ENCODE data around the gene MTERF2.

GRCh38 chr12:106941481-106942156 is 45.3 kb downstream of the MTERF2 start:
- TF ChIP-seq, protein P1, sequence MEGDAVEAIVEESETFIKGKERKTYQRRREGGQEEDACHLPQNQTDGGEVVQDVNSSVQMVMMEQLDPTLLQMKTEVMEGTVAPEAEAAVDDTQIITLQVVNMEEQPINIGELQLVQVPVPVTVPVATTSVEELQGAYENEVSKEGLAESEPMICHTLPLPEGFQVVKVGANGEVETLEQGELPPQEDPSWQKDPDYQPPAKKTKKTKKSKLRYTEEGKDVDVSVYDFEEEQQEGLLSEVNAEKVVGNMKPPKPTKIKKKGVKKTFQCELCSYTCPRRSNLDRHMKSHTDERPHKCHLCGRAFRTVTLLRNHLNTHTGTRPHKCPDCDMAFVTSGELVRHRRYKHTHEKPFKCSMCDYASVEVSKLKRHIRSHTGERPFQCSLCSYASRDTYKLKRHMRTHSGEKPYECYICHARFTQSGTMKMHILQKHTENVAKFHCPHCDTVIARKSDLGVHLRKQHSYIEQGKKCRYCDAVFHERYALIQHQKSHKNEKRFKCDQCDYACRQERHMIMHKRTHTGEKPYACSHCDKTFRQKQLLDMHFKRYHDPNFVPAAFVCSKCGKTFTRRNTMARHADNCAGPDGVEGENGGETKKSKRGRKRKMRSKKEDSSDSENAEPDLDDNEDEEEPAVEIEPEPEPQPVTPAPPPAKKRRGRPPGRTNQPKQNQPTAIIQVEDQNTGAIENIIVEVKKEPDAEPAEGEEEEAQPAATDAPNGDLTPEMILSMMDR (IDR thresholded peaks at IDR 0.05 in 8 of 11, conservative IDR thresholded peaks at IDR 0.05 in 3 of 11), result no peak
- TF ChIP-seq POLR2A (IDR thresholded peaks at IDR 0.05), result no peak
- no peak for TF ChIP-seq POLR2AphosphoS5 (IDR thresholded peaks at IDR 0.05)

All from spleen (tissue), 7 donors.